Mesendoderm (in vitro differentiated cells): ENCODE results near the gene DLG2.

ENCODE experiments used
- DNase-seq: peaks from one replicate; pipeline ENCODE4 v3.0.0; 2013
- H2AK5ac ChIP-seq: 2 replicates; pipeline ENCODE4 v1.6.1; 2013; ENCODE audit warnings: low read length, inconsistent platforms
- H2BK120ac ChIP-seq: 2 replicates; pipeline ENCODE4 v1.6.1; 2013; ENCODE audit warnings: low read depth, mild to moderate bottlenecking, low read length, moderate library complexity, mixed read lengths
- H2BK15ac ChIP-seq: replicated peaks from 2 replicates; pipeline ENCODE4 v1.6.1; 2013; ENCODE audit warnings: low read depth, mild to moderate bottlenecking, moderate library complexity
- H2BK5ac ChIP-seq: 2 replicates; pipeline ENCODE4 v1.6.1; 2013; ENCODE audit warnings: low read length, inconsistent platforms
- H3K18ac ChIP-seq: 2 replicates; pipeline ENCODE4 v1.6.1; 2013; ENCODE audit warnings: mild to moderate bottlenecking, low read length, mixed read lengths
- H3K23ac ChIP-seq: one replicate; pipeline ENCODE4 v1.6.1; 2013; ENCODE audit warnings: low read length
- H3K27ac ChIP-seq: 2 replicates; pipeline ENCODE4 v1.5.1; 2013; ENCODE audit warnings: low read depth, mild to moderate bottlenecking, inconsistent platforms, low read length, moderate library complexity
- H3K27me3 ChIP-seq: 2 replicates; pipeline ENCODE4 v1.6.1; 2013; ENCODE audit warnings: low read length, control low read depth, mild to moderate bottlenecking, inconsistent platforms; ENCODE audit not compliant: insufficient read depth, poor library complexity
- H3K36me3 ChIP-seq: 2 replicates; pipeline ENCODE4 v1.6.1; 2013; ENCODE audit warnings: low read length, inconsistent platforms; ENCODE audit not compliant: control insufficient read depth, insufficient read depth
- H3K4ac ChIP-seq: one replicate; pipeline ENCODE4 v1.6.1; 2013; ENCODE audit warnings: low read depth, mild to moderate bottlenecking, low read length, moderate library complexity
- H3K4me1 ChIP-seq: 2 replicates; pipeline ENCODE4 v1.6.1; 2013; ENCODE audit warnings: low read depth, low read length, inconsistent platforms; ENCODE audit not compliant: control insufficient read depth
- H3K4me2 ChIP-seq: 2 replicates; pipeline ENCODE4 v1.6.1; 2013; ENCODE audit warnings: low read length
- H3K4me3 ChIP-seq: 2 replicates; pipeline ENCODE4 v1.5.1; 2013; ENCODE audit warnings: mild to moderate bottlenecking, low read length
- H3K56ac ChIP-seq: one replicate; pipeline ENCODE4 v1.6.1; 2013; ENCODE audit warnings: low read length
- H3K79me1 ChIP-seq: 2 replicates; pipeline ENCODE4 v1.6.1; 2013; ENCODE audit warnings: low read length, inconsistent platforms
- H3K79me2 ChIP-seq: 2 replicates; pipeline ENCODE4 v1.6.1; 2013; ENCODE audit warnings: mild to moderate bottlenecking, low read length; ENCODE audit not compliant: control insufficient read depth, insufficient read depth
- H3K9ac ChIP-seq: 2 replicates; pipeline ENCODE4 v1.6.1; 2013; ENCODE audit warnings: low read length, inconsistent platforms
- H4K5ac ChIP-seq: one replicate; pipeline ENCODE4 v1.6.1; 2013; ENCODE audit warnings: low read length
- H4K8ac ChIP-seq: one replicate; pipeline ENCODE4 v1.6.1; 2013; ENCODE audit warnings: low read depth, mild to moderate bottlenecking, control low read depth, low read length, moderate library complexity
- WGBS: extraction: QIAGEN DNeasy Blood & Tissue Kit; methylation state at CpG from one replicate; pipeline ENCODE4 v1.1.7; 2013; ENCODE audit warnings: low lambda C conversion rate, missing lambda C conversion rate; ENCODE audit not compliant: insufficient coverage; ENCODE audit errors: extremely low coverage; 5-methylcytosine and 5-hydroxymethylcytosine counted together

DLG2 gene

GRCh38 chr11:84837402-84838069 lies 789.6 kb downstream of the DLG2 start:
- H3K79me1 ChIP-seq, result no peaks in the 10 kb centered on the region
- H3K4ac ChIP-seq, result no peak overlapping the region
- H3K18ac ChIP-seq, result no peak overlapping the region
- no peak overlapping the region for H3K9ac ChIP-seq
- H3K4me1 ChIP-seq, result no peaks in the 10 kb centered on the region
- H2BK120ac ChIP-seq, result no peak overlapping the region
- no peak for DNase-seq
- H2BK5ac ChIP-seq, result no peak overlapping the region
- no peak overlapping the region for H3K4me3 ChIP-seq
- no peak overlapping the region for H3K27ac ChIP-seq
- H4K5ac ChIP-seq, result no peak overlapping the region
- H2BK15ac ChIP-seq, result no peak overlapping the region
- no peaks in the 10 kb centered on the region for H3K79me2 ChIP-seq
- H3K36me3 ChIP-seq, result no peaks in the 10 kb centered on the region
- no peaks in the 10 kb centered on the region for H3K27me3 ChIP-seq
- no peak overlapping the region for H2AK5ac ChIP-seq
- H3K23ac ChIP-seq, result no peak overlapping the region
- no CpG with 5 or more reads among the region's 3 CpGs for WGBS
- H4K8ac ChIP-seq, result no peak overlapping the region
- H3K4me2 ChIP-seq, result no peak overlapping the region
- no peak overlapping the region for H3K56ac ChIP-seq

- no peak overlapping the region for H3K18ac ChIP-seq
- no peak overlapping the region for H3K4me3 ChIP-seq
- no peak overlapping the region for H3K27ac ChIP-seq
- no peak overlapping the region for H3K4me2 ChIP-seq
- H3K4me1 ChIP-seq, result no peaks in the 10 kb centered on the region
- H3K23ac ChIP-seq, result no peak overlapping the region
- H4K5ac ChIP-seq, result no peak overlapping the region
- no peak overlapping the region for H2BK15ac ChIP-seq
- H3K4ac ChIP-seq, result no peak overlapping the region
- no peak for DNase-seq
- H3K27me3 ChIP-seq, result no peaks in the 10 kb centered on the region
- no peak overlapping the region for H3K56ac ChIP-seq
- H3K79me1 ChIP-seq, result no peaks in the 10 kb centered on the region
- H3K79me2 ChIP-seq, result no peaks in the 10 kb centered on the region
- H4K8ac ChIP-seq, result no peak overlapping the region
- no peak overlapping the region for H2AK5ac ChIP-seq
- no peak overlapping the region for H3K9ac ChIP-seq
- no peaks in the 10 kb centered on the region for H3K36me3 ChIP-seq
- no peak overlapping the region for H2BK5ac ChIP-seq
- no peak overlapping the region for H2BK120ac ChIP-seq
These were observed 790.8 kb downstream of the DLG2 start for GRCh38 chr11:84836371-84836770.

DNA sequence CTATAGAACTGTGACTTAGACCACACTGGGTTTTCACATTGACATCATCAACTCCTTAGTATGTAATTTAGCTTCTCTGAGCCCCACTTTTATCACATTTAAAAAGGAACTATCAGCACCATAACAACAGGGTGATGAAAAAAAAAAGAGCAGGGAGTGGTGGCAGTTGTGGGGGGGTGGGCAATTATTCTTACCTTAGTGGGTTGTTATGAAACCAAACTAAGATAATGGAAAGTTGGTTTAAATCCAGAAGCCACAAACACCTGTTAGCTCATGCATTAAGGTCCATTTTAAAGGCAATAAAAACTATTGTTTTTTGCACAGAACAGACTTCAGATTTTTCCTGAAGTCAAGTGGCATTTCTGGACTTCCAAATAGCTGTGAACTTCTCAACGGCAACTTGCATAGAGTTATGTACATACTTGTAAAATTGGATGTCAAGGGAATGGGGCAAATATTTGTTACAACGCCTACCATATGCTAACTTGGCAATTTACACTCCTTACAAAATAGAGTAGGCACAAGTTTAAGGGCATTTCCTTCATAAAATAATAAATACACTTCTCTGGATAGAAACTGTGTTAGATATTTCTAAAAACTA lies 793.6 kb downstream of the DLG2 start:
- no peak overlapping the region for H3K4me2 ChIP-seq
- no peak for DNase-seq
- no peaks in the 10 kb centered on the region for H3K27me3 ChIP-seq
- no peaks in the 10 kb centered on the region for H3K36me3 ChIP-seq
- no peak overlapping the region for H3K23ac ChIP-seq
- peaks cover 2% of the 10 kb centered on the region for H3K4me1 ChIP-seq
- H3K4ac ChIP-seq, result no peak overlapping the region
- no peak overlapping the region for H3K9ac ChIP-seq
- H2BK15ac ChIP-seq, result no peak overlapping the region
- H4K5ac ChIP-seq, result no peak overlapping the region
- H3K27ac ChIP-seq, result no peak overlapping the region
- no peaks in the 10 kb centered on the region for H3K79me1 ChIP-seq
- H3K4me3 ChIP-seq, result no peak overlapping the region
- H2AK5ac ChIP-seq, result no peak overlapping the region
- no peak overlapping the region for H3K56ac ChIP-seq
- no peak overlapping the region for H2BK120ac ChIP-seq
- H3K79me2 ChIP-seq, result no peaks in the 10 kb centered on the region
- WGBS, result no CpG with 5 or more reads among the region's 2 CpGs
- H3K18ac ChIP-seq, result no peak overlapping the region
- H2BK5ac ChIP-seq, result no peak overlapping the region
- H4K8ac ChIP-seq, result no peak overlapping the region

DNA sequence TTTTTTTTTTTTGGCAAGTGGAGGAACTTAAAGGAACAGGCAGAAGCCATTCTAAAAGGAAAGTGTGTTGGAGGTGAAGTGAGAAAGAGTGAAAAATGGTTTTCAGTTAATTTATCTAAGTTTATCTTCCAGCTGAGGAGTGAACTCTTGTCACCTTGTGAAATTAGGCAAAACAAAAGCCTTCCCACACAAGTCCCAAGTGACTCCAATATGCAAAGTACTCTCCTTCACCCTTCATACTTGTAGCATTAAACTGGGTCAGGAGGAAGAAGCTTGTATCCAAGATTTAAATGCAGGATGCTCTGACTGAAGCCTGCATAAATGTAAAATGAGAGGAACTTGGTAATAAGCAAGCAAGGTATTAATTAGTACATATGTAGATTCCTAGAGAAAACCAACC lies 796.8 kb downstream of the DLG2 start:
- Histone ChIP-seq H3K4me1 (peaks cover 2% of the 10 kb centered on the region), H3K4me2 (no peak overlapping the region), H3K79me1 (no peaks in the 10 kb centered on the region), H3K9ac (no peak overlapping the region), H4K5ac (no peak overlapping the region), H3K4ac (no peak overlapping the region), H3K79me2 (no peaks in the 10 kb centered on the region), H2BK120ac (no peak overlapping the region), H3K27ac (no peak overlapping the region), H3K56ac (no peak overlapping the region), H3K36me3 (no peaks in the 10 kb centered on the region), H3K4me3 (no peak overlapping the region), H2BK15ac (no peak overlapping the region), H3K23ac (no peak overlapping the region), H2AK5ac (no peak overlapping the region), H3K18ac (no peak overlapping the region), H4K8ac (no peak overlapping the region), H2BK5ac (no peak overlapping the region), H3K27me3 (no peaks in the 10 kb centered on the region)
- no peak for DNase-seq

DNA sequence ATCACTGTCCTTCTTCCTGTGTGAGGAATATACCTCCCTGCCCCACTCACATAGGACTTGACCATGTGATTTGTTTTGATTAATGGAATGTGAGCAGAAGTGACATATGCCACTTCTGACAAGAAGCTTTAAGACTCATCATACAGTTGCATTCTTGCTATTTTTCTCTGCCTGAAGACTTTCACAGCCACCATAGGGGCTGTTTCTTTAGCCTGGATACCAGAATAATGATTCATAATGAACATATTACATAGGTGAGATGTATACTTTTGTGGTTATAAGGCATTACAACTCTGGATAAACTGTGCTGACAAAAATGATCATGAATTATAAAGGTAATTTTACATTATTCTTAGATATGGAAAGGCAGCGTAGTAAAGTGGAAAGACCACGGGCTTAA lies 798.0 kb downstream of the DLG2 start:
- Histone ChIP-seq H3K4me2 (no peak overlapping the region), H3K36me3 (no peaks in the 10 kb centered on the region), H3K56ac (no peak overlapping the region), H3K4me1 (peaks cover 6% of the 10 kb centered on the region), H3K4ac (no peak overlapping the region), H2BK120ac (no peak overlapping the region), H2AK5ac (no peak overlapping the region), H3K79me2 (no peaks in the 10 kb centered on the region), H3K4me3 (no peak overlapping the region), H4K8ac (no peak overlapping the region), H2BK5ac (no peak overlapping the region), H3K18ac (no peak overlapping the region), H3K27ac (no peak overlapping the region), H4K5ac (no peak overlapping the region), H3K79me1 (no peaks in the 10 kb centered on the region), H3K27me3 (no peaks in the 10 kb centered on the region), H2BK15ac (no peak overlapping the region), H3K23ac (no peak overlapping the region), H3K9ac (no peak overlapping the region)
- no CpG with 5 or more reads among the region's 2 CpGs for WGBS
- DNase-seq, result no peak

GRCh38 chr11:84828616-84829015 lies 798.5 kb downstream of the DLG2 start:
- Histone ChIP-seq H3K79me1 (no peaks in the 10 kb centered on the region), H3K36me3 (no peaks in the 10 kb centered on the region), H3K4me1 (peaks cover 6% of the 10 kb centered on the region), H2BK5ac (no peak overlapping the region), H3K18ac (no peak overlapping the region), H3K4me3 (no peak overlapping the region), H4K8ac (no peak overlapping the region), H3K4ac (no peak overlapping the region), H3K23ac (no peak overlapping the region), H3K27ac (no peak overlapping the region), H3K4me2 (no peak overlapping the region), H3K27me3 (no peaks in the 10 kb centered on the region), H3K9ac (no peak overlapping the region), H2AK5ac (no peak overlapping the region), H3K79me2 (no peaks in the 10 kb centered on the region), H3K56ac (no peak overlapping the region), H2BK15ac (no peak overlapping the region), H2BK120ac (no peak overlapping the region), H4K5ac (no peak overlapping the region)
- no CpG with 5 or more reads among the region's 2 CpGs for WGBS
- no peak for DNase-seq
